ENCODE data around the gene USH2A.

The USH2A gene

DNA sequence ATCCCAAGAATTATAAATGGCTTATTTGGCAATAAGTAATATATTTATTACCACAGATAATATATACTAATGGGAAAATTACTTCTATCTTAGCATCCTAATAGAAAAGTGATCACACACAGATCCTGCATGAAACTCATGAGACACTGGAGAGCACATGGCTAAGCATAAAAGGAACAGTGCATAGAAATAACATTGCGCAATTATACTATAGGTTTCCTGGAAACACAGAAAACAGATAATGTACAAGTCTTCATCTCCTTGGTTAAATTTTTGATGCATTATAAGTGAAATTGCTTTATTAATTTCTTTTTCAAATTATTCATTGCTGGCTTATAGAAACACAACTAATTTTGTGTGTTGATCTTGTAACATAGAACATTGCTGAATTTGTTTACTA is 210.4 kb downstream of the USH2A start:
- DNase-seq = no peak
- no peak overlapping the region for H3K4me3 ChIP-seq
- H3K36me3 ChIP-seq = no peaks in the 10 kb centered on the region
- no peaks in the 10 kb centered on the region for H3K27me3 ChIP-seq
- H3K27ac ChIP-seq = no peak overlapping the region
- H3K4me1 ChIP-seq = no peaks in the 10 kb centered on the region
- no peaks in the 10 kb centered on the region for H3K9me3 ChIP-seq
- TF ChIP-seq, protein P1, sequence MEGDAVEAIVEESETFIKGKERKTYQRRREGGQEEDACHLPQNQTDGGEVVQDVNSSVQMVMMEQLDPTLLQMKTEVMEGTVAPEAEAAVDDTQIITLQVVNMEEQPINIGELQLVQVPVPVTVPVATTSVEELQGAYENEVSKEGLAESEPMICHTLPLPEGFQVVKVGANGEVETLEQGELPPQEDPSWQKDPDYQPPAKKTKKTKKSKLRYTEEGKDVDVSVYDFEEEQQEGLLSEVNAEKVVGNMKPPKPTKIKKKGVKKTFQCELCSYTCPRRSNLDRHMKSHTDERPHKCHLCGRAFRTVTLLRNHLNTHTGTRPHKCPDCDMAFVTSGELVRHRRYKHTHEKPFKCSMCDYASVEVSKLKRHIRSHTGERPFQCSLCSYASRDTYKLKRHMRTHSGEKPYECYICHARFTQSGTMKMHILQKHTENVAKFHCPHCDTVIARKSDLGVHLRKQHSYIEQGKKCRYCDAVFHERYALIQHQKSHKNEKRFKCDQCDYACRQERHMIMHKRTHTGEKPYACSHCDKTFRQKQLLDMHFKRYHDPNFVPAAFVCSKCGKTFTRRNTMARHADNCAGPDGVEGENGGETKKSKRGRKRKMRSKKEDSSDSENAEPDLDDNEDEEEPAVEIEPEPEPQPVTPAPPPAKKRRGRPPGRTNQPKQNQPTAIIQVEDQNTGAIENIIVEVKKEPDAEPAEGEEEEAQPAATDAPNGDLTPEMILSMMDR (IDR thresholded peaks at IDR 0.05) = no peak
- intact Hi-C loops (cut with DNase I; ENCODE audit: low total_unique reads) = no loop called here

DNA sequence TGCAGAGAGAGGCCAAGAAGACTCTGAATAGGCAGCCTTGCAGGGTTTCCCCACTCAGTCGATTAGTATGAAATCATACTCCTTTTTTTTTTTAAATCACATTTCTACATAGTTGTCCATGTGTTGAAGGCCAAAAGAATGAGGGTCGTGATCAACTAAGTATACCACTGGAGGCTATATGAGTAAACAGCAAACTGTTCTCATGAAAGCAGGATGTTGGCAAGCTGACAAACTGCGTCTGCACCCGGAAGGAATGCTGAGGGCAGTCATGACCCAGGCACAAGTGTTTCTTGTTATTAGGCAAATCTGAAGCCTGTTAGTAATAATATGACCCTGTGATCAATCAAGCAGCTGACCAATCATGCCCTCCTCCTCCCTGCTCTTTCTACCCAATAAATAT is 213.2 kb downstream of the USH2A start:
- TF ChIP-seq, protein P1 (IDR thresholded peaks at IDR 0.05) = no peak
- H3K4me3 ChIP-seq = no peak overlapping the region
- DNase-seq = no peak
- intact Hi-C loops (cut with DNase I; ENCODE audit: low total_unique reads) = no loop called here
- H3K27ac ChIP-seq = no peak overlapping the region
- H3K36me3 ChIP-seq = no peaks in the 10 kb centered on the region
- no peaks in the 10 kb centered on the region for H3K4me1 ChIP-seq
- H3K9me3 ChIP-seq = no peaks in the 10 kb centered on the region
- H3K27me3 ChIP-seq = no peaks in the 10 kb centered on the region

DNA sequence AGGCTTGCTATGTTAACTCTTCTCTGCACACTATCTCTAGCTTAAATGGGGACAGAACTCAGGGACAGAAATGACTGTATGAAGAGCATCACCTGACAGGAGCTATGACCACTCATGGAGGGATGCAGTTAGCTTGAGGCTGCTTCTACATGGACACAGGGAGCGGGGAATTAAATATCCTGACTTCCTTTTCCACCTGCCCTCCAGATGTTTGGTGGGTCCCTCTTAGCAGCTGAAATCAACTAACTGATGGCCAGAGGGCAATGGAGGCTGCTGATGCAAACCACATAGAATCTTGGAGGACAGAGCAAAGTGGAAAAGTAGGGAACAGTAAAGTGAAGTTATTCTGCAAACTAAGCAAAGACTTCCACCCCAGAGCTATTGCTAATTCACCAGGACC is 214.1 kb downstream of the USH2A start:
- Histone ChIP-seq H3K9me3 (no peaks in the 10 kb centered on the region), H3K27ac (no peak overlapping the region), H3K4me1 (no peaks in the 10 kb centered on the region), H3K36me3 (no peaks in the 10 kb centered on the region), H3K27me3 (no peaks in the 10 kb centered on the region), H3K4me3 (no peak overlapping the region)
- no peak for DNase-seq
- intact Hi-C loops (cut with DNase I; ENCODE audit: low total_unique reads) = loop anchor here (5.0 kb wide), 1 partner anchor 953 kb away; no protein-coding TSS in a partner anchor
- TF ChIP-seq, protein P1 (IDR thresholded peaks at IDR 0.05) = no peak

DNA sequence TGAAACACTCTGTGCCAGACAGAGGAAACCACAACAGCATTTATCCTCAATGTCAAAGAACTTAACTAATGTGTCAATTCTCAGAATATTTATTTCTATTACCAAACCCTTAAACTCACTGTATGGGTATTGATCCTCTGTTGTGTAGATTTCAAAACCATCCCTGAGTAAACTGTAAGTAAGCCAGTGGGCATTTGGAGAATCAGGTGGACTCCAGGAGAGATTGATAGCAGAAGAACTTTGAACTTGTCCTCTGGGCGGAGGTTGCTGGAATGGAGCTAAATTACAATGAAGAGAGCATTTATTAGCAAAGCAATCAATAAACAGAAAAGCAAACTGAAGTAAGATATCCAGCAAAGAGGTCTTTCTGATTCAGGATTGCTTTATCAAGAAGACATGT is 216.1 kb downstream of the USH2A start:
- H3K27ac ChIP-seq = no peak overlapping the region
- no peaks in the 10 kb centered on the region for H3K9me3 ChIP-seq
- no peaks in the 10 kb centered on the region for H3K27me3 ChIP-seq
- no peak for DNase-seq
- H3K4me3 ChIP-seq = no peak overlapping the region
- intact Hi-C loops (cut with DNase I; ENCODE audit: low total_unique reads) = loop anchor here (5.0 kb wide), 1 partner anchor 955 kb away; no protein-coding TSS in a partner anchor
- TF ChIP-seq, protein P1 (IDR thresholded peaks at IDR 0.05) = no peak
- no peaks in the 10 kb centered on the region for H3K36me3 ChIP-seq
- no peaks in the 10 kb centered on the region for H3K4me1 ChIP-seq

DNA sequence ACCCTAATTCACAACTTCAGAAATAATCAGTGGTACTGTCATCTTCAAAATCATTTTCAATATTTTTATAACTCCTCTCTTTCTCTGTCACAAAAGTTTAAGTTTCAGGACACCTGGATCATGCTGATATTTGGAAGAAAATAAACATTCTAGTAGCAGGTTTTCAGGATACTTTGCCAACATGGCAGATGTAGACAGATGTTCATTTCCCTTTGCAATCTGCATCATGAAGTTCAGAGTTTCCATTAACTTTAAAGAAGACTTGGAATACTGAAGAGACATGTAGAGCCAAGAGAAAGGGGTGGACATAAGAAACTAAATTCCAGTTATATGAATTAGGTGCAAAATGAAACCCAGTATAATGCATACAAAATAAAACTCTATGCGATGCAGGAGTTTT is 218.1 kb downstream of the USH2A start:
- DNase-seq = no peak
- intact Hi-C loops (cut with DNase I; ENCODE audit: low total_unique reads) = loop anchor here (5.0 kb wide), 1 partner anchor 957 kb away; no protein-coding TSS in a partner anchor
- TF ChIP-seq, protein P1 (IDR thresholded peaks at IDR 0.05) = no peak
- Histone ChIP-seq H3K36me3 (no peaks in the 10 kb centered on the region), H3K4me3 (no peak overlapping the region), H3K27ac (no peak overlapping the region), H3K9me3 (no peaks in the 10 kb centered on the region), H3K27me3 (no peaks in the 10 kb centered on the region), H3K4me1 (no peaks in the 10 kb centered on the region)

DNA sequence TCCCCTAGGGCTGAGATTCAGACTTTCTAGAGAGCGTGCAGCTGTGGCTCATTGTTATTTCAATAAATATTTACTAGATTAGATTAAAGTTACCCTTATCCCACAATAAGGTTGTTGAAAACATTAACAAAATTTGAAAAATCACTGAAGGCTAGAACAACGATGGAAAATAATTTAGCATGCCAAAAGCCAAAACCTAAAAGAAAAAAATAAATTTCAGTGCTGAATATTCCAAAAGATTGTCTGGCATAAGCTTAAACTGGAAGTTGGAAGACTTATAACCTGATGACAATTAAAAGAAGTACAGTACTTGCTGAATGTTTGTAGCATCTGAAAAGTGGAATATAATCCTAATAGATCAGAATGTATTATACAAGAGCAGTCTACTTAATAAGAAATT is 221.3 kb downstream of the USH2A start:
- H3K36me3 ChIP-seq = no peaks in the 10 kb centered on the region
- intact Hi-C loops (cut with DNase I; ENCODE audit: low total_unique reads) = no loop called here
- no peak overlapping the region for H3K4me3 ChIP-seq
- H3K27me3 ChIP-seq = no peaks in the 10 kb centered on the region
- TF ChIP-seq, protein P1 (IDR thresholded peaks at IDR 0.05) = no peak
- no peak for DNase-seq
- no peaks in the 10 kb centered on the region for H3K9me3 ChIP-seq
- H3K4me1 ChIP-seq = no peaks in the 10 kb centered on the region
- H3K27ac ChIP-seq = no peak overlapping the region
